GM12878 (cell line): Measurements from ENCODE around the gene DHX38. TPM values are rescaled to one million over a fixed set of nuclear protein-coding genes. Genes with fewer than 3 reads are reported as not detected.

ENCODE experiments used
- ATAC-seq: fragments of 200-7000 bp; cut with Tn5 transposase; 3 replicates; pipeline ENCODE4 v1.9.1; 2020; ENCODE audit warnings: mild to moderate bottlenecking, moderate library complexity
- BruUV-seq: library from RNA; stranded (reverse); fragments of 400-500 nt; replicated peaks from 2 replicates; lab custom pipeline; 2021; lab: Mats Ljungman, UMichigan
- CTCF ChIA-PET: fragments of 300-600 bp; sonication (Branson Sonifier 250); formaldehyde crosslinking; extraction: SDS; loops from one replicate; lab custom pipeline; 2021; ENCODE audit warnings: inconsistent platforms; lab: Yijun Ruan, JAX
- POLR2A ChIA-PET: fragments of 350-600 bp; formaldehyde crosslinking; extraction: SDS; loops from one replicate; lab custom pipeline; 2021; ENCODE audit warnings: inconsistent platforms; lab: Charles Lee
- RAD21 ChIA-PET: fragments of 300-600 bp; sonication (Branson Sonifier 250); formaldehyde crosslinking; loops from one replicate; lab custom pipeline; 2023; ENCODE audit warnings: antibody characterized with exemption; ENCODE audit not compliant: unreplicated experiment; lab: Charles Lee
- SMC1A ChIA-PET: fragments of 300-600 bp; sonication (Branson Sonifier 250); formaldehyde crosslinking; loops from one replicate; lab custom pipeline; 2023; ENCODE audit not compliant: unreplicated experiment, uncharacterized antibody; lab: Charles Lee
- DNase-seq: peaks from one replicate; pipeline ENCODE4 v3.0.0-alpha.2; 2011; ENCODE audit warnings: low read depth, low spot score
- FAIRE-seq: peaks from 3 replicates; lab custom pipeline; 2011; peaks lifted over from hg19 to GRCh38; lab: Jason Lieb, UNC
- H2AFZ ChIP-seq: 2 replicates; pipeline ENCODE4 v1.6.0; 2011; ENCODE audit warnings: low read depth, low read length, control low read depth; ENCODE audit not compliant: control insufficient read depth
- H3K27ac ChIP-seq: 2 replicates; pipeline ENCODE4 v1.5.1; 2011; ENCODE audit warnings: control low read depth; ENCODE audit not compliant: control insufficient read depth, insufficient read depth
- H3K27me3 ChIP-seq, 2 experiments: replicated peaks in 1 of 2; 2 replicates each; pipeline versions ENCODE4 v1.6.0 to v1.6.1; 2011; ENCODE audit warnings: low read length in 1 of 2; ENCODE audit not compliant: control insufficient read depth in 2 of 2, insufficient read depth in 2 of 2
- H3K36me3 ChIP-seq, 2 experiments: 2 replicates each; pipeline ENCODE4 v1.5.1; 2011; ENCODE audit warnings: low read length in 1 of 2; ENCODE audit not compliant: control insufficient read depth in 2 of 2, insufficient read depth in 2 of 2
- H3K4me1 ChIP-seq: 2 replicates; pipeline ENCODE4 v1.6.1; 2011; ENCODE audit warnings: mild to moderate bottlenecking, low read length, moderate library complexity, mixed read lengths; ENCODE audit not compliant: control insufficient read depth, insufficient read depth
- H3K4me2 ChIP-seq: 2 replicates; pipeline ENCODE4 v1.6.0; 2011; ENCODE audit warnings: control low read depth; ENCODE audit not compliant: control insufficient read depth, insufficient read depth
- H3K4me3 ChIP-seq: fragments of 200-600 bp; sonication (generic); 2 replicates; pipeline ENCODE4 v1.5.1; 2016
- H3K79me2 ChIP-seq: 2 replicates; pipeline ENCODE4 v1.6.0; 2011; ENCODE audit warnings: low read length; ENCODE audit not compliant: control insufficient read depth, insufficient read depth
- H3K9ac ChIP-seq: 2 replicates; pipeline ENCODE4 v1.8.0; 2011; ENCODE audit warnings: low read length, control low read depth, mixed read lengths; ENCODE audit not compliant: control insufficient read depth, insufficient read depth
- H3K9me3 ChIP-seq: replicated peaks from 3 replicates; pipeline ENCODE4 v1.5.1; 2011; ENCODE audit warnings: mild to moderate bottlenecking, low read length; ENCODE audit not compliant: control insufficient read depth, insufficient read depth
- H4K20me1 ChIP-seq: 2 replicates; pipeline ENCODE4 v1.6.0; 2011; ENCODE audit not compliant: control insufficient read depth, insufficient read depth
- BMI1 ChIP-seq: fragments of 450-650 bp; IDR thresholded peaks from 2 replicates; pipeline ENCODE4 v1.6.1; 2016; ENCODE audit warnings: mild to moderate bottlenecking, moderate library complexity, borderline replicate concordance
- EED ChIP-seq: sonication (generic); IDR thresholded peaks from 2 replicates; pipeline ENCODE4 v1.6.1; 2016; ENCODE audit warnings: antibody characterized with exemption, low read depth
- FOXK2 ChIP-seq: fragments of 450-650 bp; IDR thresholded peaks from 2 replicates; pipeline ENCODE4 v1.6.1; 2017; ENCODE audit warnings: mild to moderate bottlenecking, moderate library complexity
- HDAC2 ChIP-seq: fragments of 200-600 bp; sonication (generic); IDR thresholded peaks from 2 replicates; pipeline ENCODE4 v1.6.1; 2017
- KAT2A ChIP-seq: conservative IDR thresholded peaks from 2 replicates; pipeline ENCODE4 v1.6.1; 2011; ENCODE audit warnings: low read depth, low read length; ENCODE audit not compliant: control insufficient read depth
- NR2C2 ChIP-seq: IDR thresholded peaks from 2 replicates; pipeline ENCODE4 v1.6.1; 2011; ENCODE audit warnings: borderline replicate concordance, low read depth; ENCODE audit not compliant: control insufficient read depth, insufficient read length
- TBL1XR1 ChIP-seq: IDR thresholded peaks from 2 replicates; pipeline ENCODE4 v1.6.1; 2012; ENCODE audit warnings: low read depth, low read length, improper control_type of control experiment
- ZNF24 ChIP-seq: fragments of 450-650 bp; IDR thresholded peaks from 2 replicates; pipeline ENCODE4 v1.6.1; 2017; ENCODE audit warnings: antibody characterized with exemption, mild to moderate bottlenecking
- ZNF384 ChIP-seq: IDR thresholded peaks from 2 replicates; pipeline ENCODE4 v1.6.1; 2012; ENCODE audit warnings: low read depth, mild to moderate bottlenecking, low read length, improper control_type of control experiment, borderline replicate concordance
- WGBS: methylation state at CpG from one replicate; pipeline ENCODE4 v1.1.6; 2016; ENCODE audit warnings: low lambda C conversion rate; ENCODE audit not compliant: insufficient replicate concordance, insufficient coverage; ENCODE audit errors: missing lambda C conversion rate; 5-methylcytosine and 5-hydroxymethylcytosine counted together
- in situ Hi-C: fragments of 300-500 bp; cut with MboI; formaldehyde crosslinking; loops from 9 replicates; pipeline ENCODE4 v1.14.3; 2018; ENCODE audit warnings: mixed read lengths
- intact Hi-C: fragments of 100-400 bp; cut with micrococcal nuclease; formaldehyde crosslinking; loops from one replicate; pipeline ENCODE4 v1.14.2; 2022; ENCODE audit not compliant: unreplicated experiment
- polyA plus RNA-seq, 11 experiments: library from polyadenylated mRNA; depleted of rRNA in 4 of 11; unstranded in 6 of 11; stranded (reverse) in 5 of 11; fragments of >200 nt; fragmentation: Nextera tagmentation in 4 of 11; fragmentation: Illumina TruSeq in 1 of 11; extraction: Ambion mirVana in 4 of 11; extraction: Trizol in 1 of 11; gene quantifications; 1 replicate in 1 of 11; 2 replicates in 10 of 11; pipeline versions ENCODE4 v1.2.1 to v1.2.3, GENCODE V29; 2011 to 2016; ENCODE audit warnings: inconsistent platforms in 2 of 11, missing spikeins in 2 of 11, low read depth in 1 of 11
- total RNA-seq, 4 experiments: library from RNA; depleted of rRNA in 3 of 4; stranded (reverse); fragments of >200 nt in 3 of 4; fragmentation: Illumina TruSeq in 1 of 4; extraction: Trizol in 1 of 4; gene quantifications; 2 replicates each; pipeline versions ENCODE4 v1.2.1 to v1.2.3, GENCODE V29; 2013 to 2021
- TF ChIP-seq, protein P1 (sequence below): fragments of 450-650 bp; IDR thresholded peaks from 2 replicates; pipeline ENCODE4 v1.6.1; 2017; ENCODE audit warnings: low read depth, mild to moderate bottlenecking, moderate library complexity
- TF ChIP-seq, protein P2 (sequence below): fragments of 450-650 bp; formaldehyde crosslinking; IDR thresholded peaks from 2 replicates; pipeline ENCODE4 v1.4.0; 2022; ENCODE audit warnings: mild to moderate bottlenecking, moderate library complexity
- TF ChIP-seq, protein P3 (sequence below): fragments of 450-650 bp; conservative IDR thresholded peaks from 2 replicates; pipeline ENCODE4 v1.6.1; 2017; ENCODE audit warnings: mild to moderate bottlenecking, moderate library complexity

DHX38 gene
- total and polyA plus RNA-seq, 10 of the 15 experiments (the other 5 are each of a cell fraction or from before 2014, with no cell fraction given) = 2.1 to 67.8 (median 43.2) TPM

DNA sequence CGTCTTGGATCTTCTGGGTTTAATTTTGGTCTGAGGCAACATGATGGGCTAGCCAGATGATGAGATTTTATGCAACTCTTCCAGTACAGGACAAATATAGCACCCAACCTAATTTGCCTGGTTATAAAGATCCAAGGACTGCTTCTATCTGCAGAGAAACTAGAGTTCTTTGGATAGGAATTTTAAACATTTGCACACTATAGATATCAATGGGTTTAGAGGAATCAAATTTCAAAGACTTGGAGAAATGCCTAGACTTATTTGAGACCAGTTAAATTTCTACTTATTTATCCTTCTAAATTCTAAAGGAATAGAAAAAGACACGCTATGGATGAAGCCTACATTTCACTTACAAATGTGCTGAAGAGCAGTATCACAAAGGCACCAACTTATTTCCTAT lies 65.7 kb downstream of the DHX38 start:
- Histone ChIP-seq H3K9ac (no peak overlapping the region), H3K27ac (no peak overlapping the region), H4K20me1 (no peaks in the 10 kb centered on the region), H3K79me2 (no peaks in the 10 kb centered on the region), H2AFZ (no peak overlapping the region), H3K9me3 (no peaks in the 10 kb centered on the region), H3K4me1 (no peaks in the 10 kb centered on the region), H3K4me3 (no peak overlapping the region), H3K36me3 (no peaks in the 10 kb centered on the region), H3K4me2 (no peak overlapping the region), H3K27me3 (no peaks in the 10 kb centered on the region)
- no peak for DNase-seq
- ChIA-PET POLR2A (no interaction called here), CTCF (no interaction called here), SMC1A (no interaction called here), RAD21 (no interaction called here)
- TF ChIP-seq TBL1XR1 (no peak), HDAC2 (no peak), NR2C2 (no peak)
- no TSS peak for BruUV-seq
- intact Hi-C loops (no loop called here), in situ Hi-C loops (no loop called here)
- FAIRE-seq = no peak
- ATAC-seq = no peak
- WGBS = 0% methylated on average over 2 of the region's 2 CpGs

DNA sequence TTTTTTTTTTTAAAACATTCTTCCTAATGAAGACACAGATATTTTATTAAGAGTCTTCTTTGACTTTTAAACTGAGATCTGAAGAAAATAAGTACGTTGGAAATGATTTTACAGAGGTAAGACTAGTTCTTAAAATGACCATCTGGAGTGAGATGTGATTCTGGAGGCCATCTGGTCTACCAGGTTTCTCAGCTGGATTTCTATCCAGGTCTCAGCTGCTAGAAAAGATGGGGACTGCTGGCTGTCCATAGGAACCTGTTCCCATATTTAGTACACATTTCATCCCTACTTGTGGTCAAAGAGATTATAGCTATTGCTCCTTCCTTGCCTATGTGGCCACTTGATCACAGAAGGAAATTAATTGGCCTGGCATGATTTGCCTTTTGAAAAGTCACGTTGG lies 66.2 kb downstream of the DHX38 start:
- POLR2A ChIA-PET = no interaction called here
- ATAC-seq (no peak), DNase-seq (no peak), FAIRE-seq (no peak)
- CTCF ChIA-PET = interaction anchor here (0.9 kb wide), 1 partner anchor 9 kb away, joined by 3 read pairs; no protein-coding TSS in a partner anchor
- in situ Hi-C loops = no loop called here
- H3K36me3 ChIP-seq = no peaks in the 10 kb centered on the region
- RAD21 ChIA-PET = no interaction called here
- no peak overlapping the region for H3K4me3 ChIP-seq
- no peak overlapping the region for H3K4me2 ChIP-seq
- H3K9ac ChIP-seq = no peak overlapping the region
- H3K79me2 ChIP-seq = no peaks in the 10 kb centered on the region
- intact Hi-C loops = no loop called here
- TF ChIP-seq FOXK2 = no peak
- no peak for TF ChIP-seq BMI1
- TF ChIP-seq ZNF24 = no peak
- no peak for TF ChIP-seq ZNF384
- TF ChIP-seq KAT2A = no peak
- TF ChIP-seq EED = no peak
- TF ChIP-seq, protein P1, sequence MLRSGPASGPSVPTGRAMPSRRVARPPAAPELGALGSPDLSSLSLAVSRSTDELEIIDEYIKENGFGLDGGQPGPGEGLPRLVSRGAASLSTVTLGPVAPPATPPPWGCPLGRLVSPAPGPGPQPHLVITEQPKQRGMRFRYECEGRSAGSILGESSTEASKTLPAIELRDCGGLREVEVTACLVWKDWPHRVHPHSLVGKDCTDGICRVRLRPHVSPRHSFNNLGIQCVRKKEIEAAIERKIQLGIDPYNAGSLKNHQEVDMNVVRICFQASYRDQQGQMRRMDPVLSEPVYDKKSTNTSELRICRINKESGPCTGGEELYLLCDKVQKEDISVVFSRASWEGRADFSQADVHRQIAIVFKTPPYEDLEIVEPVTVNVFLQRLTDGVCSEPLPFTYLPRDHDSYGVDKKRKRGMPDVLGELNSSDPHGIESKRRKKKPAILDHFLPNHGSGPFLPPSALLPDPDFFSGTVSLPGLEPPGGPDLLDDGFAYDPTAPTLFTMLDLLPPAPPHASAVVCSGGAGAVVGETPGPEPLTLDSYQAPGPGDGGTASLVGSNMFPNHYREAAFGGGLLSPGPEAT = no peak
- TF ChIP-seq, protein P2, sequence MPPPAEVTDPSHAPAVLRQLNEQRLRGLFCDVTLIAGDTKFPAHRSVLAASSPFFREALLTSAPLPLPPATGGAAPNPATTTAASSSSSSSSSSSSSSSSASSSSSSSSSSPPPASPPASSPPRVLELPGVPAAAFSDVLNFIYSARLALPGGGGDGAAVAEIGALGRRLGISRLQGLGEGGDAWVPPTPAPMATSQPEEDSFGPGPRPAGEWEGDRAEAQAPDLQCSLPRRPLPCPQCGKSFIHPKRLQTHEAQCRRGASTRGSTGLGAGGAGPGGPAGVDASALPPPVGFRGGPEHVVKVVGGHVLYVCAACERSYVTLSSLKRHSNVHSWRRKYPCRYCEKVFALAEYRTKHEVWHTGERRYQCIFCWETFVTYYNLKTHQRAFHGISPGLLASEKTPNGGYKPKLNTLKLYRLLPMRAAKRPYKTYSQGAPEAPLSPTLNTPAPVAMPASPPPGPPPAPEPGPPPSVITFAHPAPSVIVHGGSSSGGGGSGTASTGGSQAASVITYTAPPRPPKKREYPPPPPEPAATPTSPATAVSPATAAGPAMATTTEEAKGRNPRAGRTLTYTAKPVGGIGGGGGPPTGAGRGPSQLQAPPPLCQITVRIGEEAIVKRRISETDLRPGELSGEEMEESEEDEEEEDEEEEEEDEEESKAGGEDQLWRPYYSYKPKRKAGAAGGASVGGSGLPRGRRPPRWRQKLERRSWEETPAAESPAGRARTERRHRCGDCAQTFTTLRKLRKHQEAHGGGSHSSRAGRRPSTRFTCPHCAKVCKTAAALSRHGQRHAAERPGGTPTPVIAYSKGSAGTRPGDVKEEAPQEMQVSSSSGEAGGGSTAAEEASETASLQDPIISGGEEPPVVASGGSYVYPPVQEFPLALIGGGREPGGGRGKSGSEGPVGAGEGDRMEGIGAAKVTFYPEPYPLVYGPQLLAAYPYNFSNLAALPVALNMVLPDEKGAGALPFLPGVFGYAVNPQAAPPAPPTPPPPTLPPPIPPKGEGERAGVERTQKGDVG (CRISPR knock-in tag) = no peak
- TF ChIP-seq, protein P3, sequence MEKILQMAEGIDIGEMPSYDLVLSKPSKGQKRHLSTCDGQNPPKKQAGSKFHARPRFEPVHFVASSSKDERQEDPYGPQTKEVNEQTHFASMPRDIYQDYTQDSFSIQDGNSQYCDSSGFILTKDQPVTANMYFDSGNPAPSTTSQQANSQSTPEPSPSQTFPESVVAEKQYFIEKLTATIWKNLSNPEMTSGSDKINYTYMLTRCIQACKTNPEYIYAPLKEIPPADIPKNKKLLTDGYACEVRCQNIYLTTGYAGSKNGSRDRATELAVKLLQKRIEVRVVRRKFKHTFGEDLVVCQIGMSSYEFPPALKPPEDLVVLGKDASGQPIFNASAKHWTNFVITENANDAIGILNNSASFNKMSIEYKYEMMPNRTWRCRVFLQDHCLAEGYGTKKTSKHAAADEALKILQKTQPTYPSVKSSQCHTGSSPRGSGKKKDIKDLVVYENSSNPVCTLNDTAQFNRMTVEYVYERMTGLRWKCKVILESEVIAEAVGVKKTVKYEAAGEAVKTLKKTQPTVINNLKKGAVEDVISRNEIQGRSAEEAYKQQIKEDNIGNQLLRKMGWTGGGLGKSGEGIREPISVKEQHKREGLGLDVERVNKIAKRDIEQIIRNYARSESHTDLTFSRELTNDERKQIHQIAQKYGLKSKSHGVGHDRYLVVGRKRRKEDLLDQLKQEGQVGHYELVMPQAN = no peak
- WGBS = 12% methylated on average over 2 of the region's 2 CpGs
- no peaks in the 10 kb centered on the region for H3K27me3 ChIP-seq
- H3K27ac ChIP-seq = no peak overlapping the region
- no peaks in the 10 kb centered on the region for H3K9me3 ChIP-seq
- BruUV-seq = no TSS peak
- no peak overlapping the region for H2AFZ ChIP-seq
- no peaks in the 10 kb centered on the region for H3K4me1 ChIP-seq
- SMC1A ChIA-PET = interaction anchor here (0.7 kb wide), 1 partner anchor 133 kb away, joined by 3 read pairs; no protein-coding TSS in a partner anchor
- no peaks in the 10 kb centered on the region for H4K20me1 ChIP-seq
